Activated T-helper 1 cell treated with anti-CD3 and anti-CD28 coated beads, Interleukin-2, amount 50 U/mL, for 16 hours (primary cell): Measurements from ENCODE around the gene GRPEL1.

ENCODE experiments used
- DNase-seq, 2 donors: peaks; one replicate each; pipeline ENCODE4 v3.0.0-alpha.2; 2020; ENCODE audit warnings: low read depth in 1 of 2, low spot score in 1 of 2

Gene GRPEL1

GRCh38 chr4:7066006-7066405 lies 1.9 kb downstream of the GRPEL1 start:
- no peak for DNase-seq

DNA sequence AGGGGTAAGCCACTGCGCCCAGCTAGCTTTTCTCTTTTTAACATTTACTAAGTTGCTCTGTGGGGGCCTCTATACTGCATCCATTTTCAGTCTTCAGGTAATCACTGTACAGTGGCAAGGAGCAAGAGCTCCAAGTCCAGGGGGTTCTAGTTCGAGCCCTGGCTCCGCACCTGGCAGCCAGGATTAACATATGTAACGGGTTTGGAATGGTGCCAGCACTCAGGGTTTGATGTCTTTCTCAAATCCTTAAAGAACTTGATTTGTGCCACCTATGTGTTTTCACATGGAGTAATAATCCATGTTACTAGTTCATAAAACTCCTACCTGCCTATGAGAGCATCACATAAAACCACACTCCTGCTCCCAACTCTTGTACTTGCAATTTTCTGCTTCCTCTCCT lies 4.5 kb downstream of the GRPEL1 start:
- DNase-seq, result no peak

DNA sequence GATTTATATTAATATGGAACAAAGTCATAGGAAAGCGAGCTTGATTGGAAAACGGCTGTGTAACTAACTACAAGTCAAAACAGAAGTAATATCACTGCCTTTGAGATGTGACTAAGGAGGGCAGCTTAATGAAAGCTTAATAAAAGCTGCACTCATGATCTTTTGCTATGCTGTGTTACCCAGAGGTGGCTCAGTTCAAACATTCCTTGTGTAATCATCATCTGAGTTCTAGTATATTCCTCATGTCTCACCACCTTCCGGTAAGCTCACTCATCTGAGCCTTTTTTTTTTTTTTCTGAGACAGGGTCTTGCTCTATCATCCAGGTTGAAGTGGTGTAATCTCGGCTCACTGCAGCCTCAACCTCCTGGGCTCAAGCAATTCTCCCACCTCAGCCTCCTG lies 5.0 kb downstream of the GRPEL1 start:
- no peak for DNase-seq

DNA sequence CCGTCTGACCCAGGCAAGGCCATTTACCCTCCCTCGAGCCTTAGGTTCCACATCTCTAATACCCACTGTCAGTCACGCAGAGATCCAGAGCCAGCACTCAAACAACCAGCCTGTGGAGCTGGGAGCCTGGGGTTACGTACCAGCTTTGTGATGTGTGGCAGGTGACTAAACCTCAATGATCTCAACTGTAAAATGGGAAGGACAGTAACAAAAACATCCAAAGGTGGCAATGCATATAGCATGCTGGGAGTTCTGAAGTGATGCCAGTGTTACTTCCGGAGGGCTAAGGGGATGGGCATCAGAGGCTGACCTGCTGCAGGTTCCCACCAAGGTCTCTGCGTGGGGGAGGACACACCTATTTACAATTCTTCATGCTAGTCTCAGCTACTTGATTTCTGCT lies 6.0 kb downstream of the GRPEL1 start:
- no peak for DNase-seq

DNA sequence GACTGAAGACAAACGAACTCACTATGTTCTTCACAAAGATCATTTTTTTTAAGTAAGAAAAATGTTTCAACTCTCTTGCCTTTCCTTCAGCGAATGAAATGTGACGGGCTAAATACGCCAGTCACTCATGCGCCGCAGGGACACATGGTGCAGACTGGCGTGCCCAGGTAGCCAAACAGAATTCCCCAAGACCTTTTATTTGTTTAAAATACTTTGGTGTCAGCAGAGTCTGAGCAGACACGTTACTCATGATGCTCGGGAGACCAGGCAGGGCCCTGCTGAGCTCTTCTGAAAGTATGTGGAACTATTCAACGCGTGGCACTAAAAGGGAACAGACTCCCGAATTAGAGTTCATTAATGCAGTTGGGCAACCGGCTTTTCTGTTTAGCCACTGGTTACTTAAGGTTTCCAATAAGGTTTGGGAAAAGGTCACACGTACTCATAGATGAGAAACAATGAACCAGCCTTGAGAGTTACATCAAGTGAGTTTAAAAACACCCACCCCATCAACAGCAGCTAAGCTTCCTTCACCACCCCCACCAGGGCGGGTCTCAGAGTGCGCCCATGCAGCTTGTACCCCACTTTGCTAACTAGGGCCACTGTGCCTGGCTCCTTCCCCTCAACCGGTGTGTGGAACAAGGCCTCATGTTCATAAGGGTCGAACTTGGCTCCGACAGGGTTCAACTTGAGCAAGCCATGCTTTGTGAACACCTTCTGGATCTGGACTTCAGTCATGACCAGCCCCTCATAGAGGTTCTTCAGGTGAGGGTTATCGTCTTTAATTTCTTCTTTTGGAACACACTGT lies 7.3 kb downstream of the GRPEL1 start:
- no peak for DNase-seq

DNA sequence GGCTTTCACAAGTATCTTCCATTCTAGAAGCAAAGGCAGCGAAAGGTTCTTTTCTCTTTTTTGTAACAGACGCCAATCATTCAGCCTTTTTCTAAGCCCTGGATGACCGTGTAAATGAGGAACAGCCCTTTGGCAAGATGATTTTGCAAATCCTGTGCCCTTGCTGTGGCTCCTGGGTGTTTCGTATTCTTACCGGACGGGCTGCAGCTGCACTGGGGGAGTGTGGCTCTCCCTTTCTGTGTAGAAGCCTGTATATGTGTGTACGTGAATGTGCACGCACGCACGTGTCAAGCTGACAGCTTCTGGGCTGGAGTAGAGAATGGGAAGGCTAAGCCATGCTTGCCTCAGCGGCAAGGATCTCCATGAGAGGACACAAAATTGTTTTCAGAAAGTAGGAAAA lies 8.2 kb downstream of the GRPEL1 start:
- DNase-seq, result no peak

- no peak for DNase-seq
Observed at GRCh38 chr4:7058792-7059191, 9.1 kb downstream of the GRPEL1 start.

DNA sequence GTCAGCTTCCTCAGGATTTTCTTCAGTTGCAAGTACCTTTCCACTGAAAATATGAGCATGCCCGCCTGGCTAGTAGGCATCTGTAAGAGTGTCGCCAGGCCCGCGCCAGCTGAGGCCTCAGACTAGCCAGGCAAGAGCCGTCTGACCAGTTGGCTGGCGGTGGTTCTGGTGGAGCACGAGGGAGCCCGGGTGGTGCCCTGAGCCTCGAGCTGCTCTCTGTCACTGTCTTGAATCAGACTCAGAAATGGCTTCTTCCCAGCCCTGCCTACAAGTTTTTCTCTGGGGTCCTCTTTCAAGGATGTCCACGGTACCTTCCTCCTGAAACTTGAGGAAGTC lies 11.9 kb downstream of the GRPEL1 start:
- DNase-seq, result no peak

GRCh38 chr4:7055111-7055989 lies 12.5 kb downstream of the GRPEL1 start:
- no peak for DNase-seq

- DNase-seq, result no peak
Observed at GRCh38 chr4:7054106-7054880, 13.6 kb downstream of the GRPEL1 start.

DNA sequence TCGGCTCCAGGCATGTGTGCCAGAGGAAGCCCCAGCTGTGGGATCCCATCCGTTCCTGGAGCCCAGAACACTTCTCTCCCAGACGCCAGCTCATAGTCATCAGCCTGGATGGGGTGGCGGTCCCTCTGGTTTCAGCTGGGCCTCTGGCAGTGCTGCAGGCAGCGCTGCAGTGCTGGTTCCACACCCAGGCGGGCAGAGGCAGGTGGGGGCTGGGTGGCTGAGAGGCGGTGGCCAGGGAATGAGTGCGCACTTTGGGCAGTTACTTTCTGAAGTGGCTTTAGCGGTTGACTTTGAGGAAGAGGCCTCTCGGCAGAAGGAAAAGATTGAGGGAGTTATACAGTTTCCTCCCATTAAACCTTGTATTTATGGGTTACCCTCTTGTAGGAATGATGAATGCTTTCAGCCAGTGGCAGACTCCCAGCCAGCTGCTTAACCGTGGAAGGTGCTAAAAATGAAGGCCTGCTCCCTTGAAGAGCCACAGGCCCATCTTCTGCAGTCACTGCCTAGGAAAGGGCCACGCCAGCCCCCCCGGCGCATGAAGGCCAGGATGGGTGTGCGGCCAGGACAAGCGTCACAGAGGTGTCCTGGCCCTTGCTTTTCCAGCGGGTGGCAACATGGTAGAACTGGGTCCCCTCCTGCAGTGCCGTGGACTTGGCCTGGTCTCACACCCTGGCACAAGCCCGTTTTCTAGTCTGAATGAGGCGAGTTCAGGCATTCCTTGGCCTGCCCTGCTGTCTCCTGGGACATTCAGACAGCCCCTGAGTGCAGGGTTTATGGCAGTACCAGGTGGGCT lies 14.7 kb downstream of the GRPEL1 start:
- DNase-seq, result no peak

GRCh38 chr4:7052313-7052712 lies 15.6 kb downstream of the GRPEL1 start:
- DNase-seq, result no peak

- no peak for DNase-seq
Observed at GRCh38 chr4:7051905-7052304, 16.0 kb downstream of the GRPEL1 start.

DNA sequence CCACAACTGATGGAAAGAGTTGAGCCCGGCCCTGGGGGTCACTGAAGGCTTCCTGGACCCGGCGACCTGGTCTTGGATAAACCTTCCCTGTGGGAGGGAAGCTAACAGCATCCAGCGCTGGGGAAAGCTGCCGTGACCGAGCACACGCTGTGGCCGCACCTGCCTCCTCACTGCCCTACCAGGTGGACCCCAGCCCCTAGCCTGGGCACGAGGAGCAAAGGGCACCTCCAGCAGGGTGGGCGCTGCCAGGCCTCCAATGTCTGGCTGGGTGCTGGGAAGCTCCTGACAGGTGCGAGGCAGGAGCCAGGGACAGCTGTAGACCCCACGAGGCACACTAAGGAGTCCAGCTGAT lies 16.7 kb downstream of the GRPEL1 start:
- DNase-seq, result no peak

DNA sequence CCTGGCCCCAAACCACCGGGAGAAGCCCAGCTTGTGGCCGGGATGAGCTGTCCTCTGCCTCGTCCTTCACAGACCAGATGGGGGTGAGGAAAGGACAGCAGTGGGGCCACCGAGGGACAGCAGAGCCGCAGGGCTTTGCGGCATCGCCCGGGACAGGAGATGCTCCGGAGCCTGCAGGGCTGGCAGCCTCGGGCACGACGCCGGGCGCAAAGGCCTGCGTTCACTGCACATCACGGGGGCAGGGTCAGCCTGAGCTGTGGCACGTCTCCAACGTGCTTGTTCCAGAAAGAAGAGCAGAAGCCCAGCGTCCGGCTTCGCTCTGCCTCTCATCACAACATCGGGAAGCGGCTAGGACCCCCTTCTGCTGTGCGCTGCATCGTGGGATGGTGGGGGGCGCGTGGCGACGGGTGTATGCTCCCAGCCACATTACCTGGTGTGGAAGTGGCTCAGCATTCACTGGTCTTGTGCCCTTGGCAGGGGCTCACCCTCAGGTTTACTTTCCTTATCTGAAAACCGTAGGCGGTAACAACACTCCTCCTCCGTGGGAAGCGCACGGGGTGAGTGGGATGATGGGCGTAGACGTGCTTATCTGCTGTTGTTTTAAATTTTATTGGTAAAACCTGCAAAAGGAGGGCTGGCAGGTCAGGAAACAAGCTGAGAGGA lies 17.3 kb downstream of the GRPEL1 start:
- DNase-seq, result no peak

- no peak for DNase-seq
Observed at GRCh38 chr4:7049739-7050138, 18.1 kb downstream of the GRPEL1 start.

GRCh38 chr4:7049295-7049694 lies 18.6 kb downstream of the GRPEL1 start:
- DNase-seq, result no peak

GRCh38 chr4:7048642-7049041 lies 19.2 kb downstream of the GRPEL1 start:
- DNase-seq, result no peak

GRCh38 chr4:7046971-7047370 lies 20.9 kb downstream of the GRPEL1 start:
- DNase-seq, result no peak
